ENCODE measurements around the gene UBALD1.

- TF ChIP-seq CTCF (optimal IDR thresholded peaks at IDR 0.05 in 1 of 3, IDR thresholded peaks at IDR 0.05 in 1 of 3, conservative IDR thresholded peaks at IDR 0.05 in 1 of 3; ENCODE audit: extremely low read depth in 1 of 3, insufficient read depth in 2 of 3, low read length in 3 of 3) (no peak), EZH2 (IDR thresholded peaks at IDR 0.05; ENCODE audit: low read length) (no peak)
These were observed 19.4 kb upstream of the UBALD1 start for GRCh38 chr16:4633910-4634635.
